Measurements from ENCODE around the gene HOXB4.

The HOXB4 gene

DNA sequence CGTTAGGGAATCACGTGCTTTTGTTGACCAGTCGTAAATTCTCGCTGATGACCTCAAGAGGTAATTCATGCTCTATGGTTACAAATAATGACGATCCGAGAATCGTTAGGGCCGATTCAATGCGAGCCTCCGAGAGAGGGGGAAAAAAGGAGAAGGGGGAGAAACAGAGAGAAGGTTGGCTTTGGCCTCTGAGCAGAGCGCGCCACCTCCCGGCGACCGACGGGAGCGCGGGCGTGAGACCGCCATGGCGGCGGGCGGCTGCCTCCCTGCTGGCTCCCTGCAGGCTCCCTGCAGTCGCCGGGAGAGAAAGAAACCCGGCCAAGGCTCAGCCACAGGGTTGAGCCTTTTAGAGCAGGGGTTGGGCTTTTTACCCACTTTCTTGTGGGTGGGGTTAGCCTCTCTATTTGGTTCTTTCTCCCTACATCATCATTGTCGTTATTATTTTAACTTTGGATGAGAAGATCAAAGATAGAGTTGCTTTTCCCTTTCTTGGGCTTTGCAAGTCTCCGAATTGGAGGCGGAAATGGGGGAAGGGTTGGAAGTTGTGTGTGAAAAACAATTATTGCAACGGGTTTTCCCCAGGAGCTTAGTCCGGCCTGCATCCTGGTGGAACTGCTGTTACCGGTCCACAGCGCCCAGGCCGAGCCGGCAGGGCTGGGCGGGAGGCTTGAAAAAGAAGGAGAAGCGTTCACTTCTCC, 15.8 kb upstream of the HOXB4 start:
- Histone ChIP-seq H4K20me1 (ENCODE audit: insufficient read depth, low read length) (no peaks in the 10 kb centered on the region), H3K4me3 (ENCODE audit: low read length) (peak overlapping the region; percentile 68), H3K79me2 (ENCODE audit: low read length) (peaks cover 7% of the 10 kb centered on the region; the same call in 1 of the 2 replicates), H3K4me1 (ENCODE audit: low read length) (peaks cover 29% of the 10 kb centered on the region), H3K9ac (ENCODE audit: low read length) (peak overlapping the region; percentile 12; the same call in 1 of the 2 replicates), H3K27me3 (ENCODE audit: low read depth, low read length) (peaks cover 26% of the 10 kb centered on the region), H3K36me3 (replicated peaks; ENCODE audit: low read depth, low read length) (no peaks in the 10 kb centered on the region), H3K9me3 (ENCODE audit: insufficient read depth, low read length) (no peaks in the 10 kb centered on the region), H3K27ac (ENCODE audit: low read length) (no peak overlapping the region), H2AFZ (ENCODE audit: low read depth, low read length) (no peak overlapping the region), H3K4me2 (ENCODE audit: low read length) (peak overlapping the region; percentile 80)
- TF ChIP-seq, protein P1, sequence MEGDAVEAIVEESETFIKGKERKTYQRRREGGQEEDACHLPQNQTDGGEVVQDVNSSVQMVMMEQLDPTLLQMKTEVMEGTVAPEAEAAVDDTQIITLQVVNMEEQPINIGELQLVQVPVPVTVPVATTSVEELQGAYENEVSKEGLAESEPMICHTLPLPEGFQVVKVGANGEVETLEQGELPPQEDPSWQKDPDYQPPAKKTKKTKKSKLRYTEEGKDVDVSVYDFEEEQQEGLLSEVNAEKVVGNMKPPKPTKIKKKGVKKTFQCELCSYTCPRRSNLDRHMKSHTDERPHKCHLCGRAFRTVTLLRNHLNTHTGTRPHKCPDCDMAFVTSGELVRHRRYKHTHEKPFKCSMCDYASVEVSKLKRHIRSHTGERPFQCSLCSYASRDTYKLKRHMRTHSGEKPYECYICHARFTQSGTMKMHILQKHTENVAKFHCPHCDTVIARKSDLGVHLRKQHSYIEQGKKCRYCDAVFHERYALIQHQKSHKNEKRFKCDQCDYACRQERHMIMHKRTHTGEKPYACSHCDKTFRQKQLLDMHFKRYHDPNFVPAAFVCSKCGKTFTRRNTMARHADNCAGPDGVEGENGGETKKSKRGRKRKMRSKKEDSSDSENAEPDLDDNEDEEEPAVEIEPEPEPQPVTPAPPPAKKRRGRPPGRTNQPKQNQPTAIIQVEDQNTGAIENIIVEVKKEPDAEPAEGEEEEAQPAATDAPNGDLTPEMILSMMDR (IDR thresholded peaks at IDR 0.05; ENCODE audit: low read depth, low read length), result peak; percentile 89
- no peak for TF ChIP-seq EZH2phosphoT487 (IDR thresholded peaks at IDR 0.05; ENCODE audit: low read depth)

DNA sequence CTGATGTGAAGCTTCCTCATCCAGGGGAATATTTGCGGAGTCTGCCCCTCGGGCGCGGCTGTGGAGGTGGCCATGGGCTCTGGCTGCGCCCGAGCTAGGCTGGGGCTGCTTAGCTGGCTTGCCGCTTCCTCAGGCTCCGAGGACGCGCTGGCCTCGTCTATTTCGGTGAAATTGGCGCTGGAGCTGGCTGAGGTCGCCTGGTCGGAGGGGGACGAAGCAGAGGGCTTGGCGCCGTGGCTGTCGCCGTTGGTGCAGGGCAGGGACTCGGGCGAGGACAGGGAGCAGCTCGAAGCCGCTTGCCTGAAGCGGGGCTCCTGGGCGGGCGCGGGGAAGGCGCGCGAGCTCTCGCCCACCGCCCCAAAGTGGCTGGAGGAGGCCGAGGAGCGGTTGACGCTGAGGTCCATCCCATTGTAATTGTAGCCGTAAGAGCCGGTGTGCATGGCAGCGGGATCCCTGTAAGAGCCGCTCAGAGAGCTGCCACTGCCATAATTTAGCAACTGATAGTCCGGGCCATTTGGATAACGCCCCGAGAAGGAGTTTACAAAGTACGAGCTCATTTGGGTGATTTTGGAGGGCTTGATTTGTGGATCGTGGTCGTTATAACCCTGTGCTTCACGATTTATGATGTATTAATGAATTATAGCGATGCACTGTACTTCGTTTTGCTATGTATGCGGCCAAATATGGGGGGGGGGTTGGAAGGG, 15.1 kb upstream of the HOXB4 start, which contains the start of gene HOXB5:
Gene HOXB5, minus strand, starts transcription at position 654 of the 704 bp plus-strand sequence. Its CDS starts 97 bp downstream, at position 557.
- TF ChIP-seq EZH2phosphoT487 (IDR thresholded peaks at IDR 0.05; ENCODE audit: low read depth), result no peak
- TF ChIP-seq, protein P1 (IDR thresholded peaks at IDR 0.05; ENCODE audit: low read depth, low read length), result no peak
- H3K4me3 ChIP-seq (ENCODE audit: low read length), result peak within 1 kb of the TSS; percentile 68
- no peak within 1 kb of the TSS for H2AFZ ChIP-seq (ENCODE audit: low read depth, low read length)
- H3K4me2 ChIP-seq (ENCODE audit: low read length), result peak within 1 kb of the TSS; percentile 80
- H3K27ac ChIP-seq (ENCODE audit: low read length), result no peak within 1 kb of the TSS
- peaks cover 29% of the 10 kb centered on the region for H3K4me1 ChIP-seq (ENCODE audit: low read length)
- H3K36me3 ChIP-seq (replicated peaks; ENCODE audit: low read depth, low read length), result no peaks in the 10 kb centered on the region
- H4K20me1 ChIP-seq (ENCODE audit: insufficient read depth, low read length), result no peaks in the 10 kb centered on the region
- H3K9ac ChIP-seq (ENCODE audit: low read length), result peak within 1 kb of the TSS; percentile 21; the same call in 1 of the 2 replicates
- peaks cover 7% of the 10 kb centered on the region; the same call in 1 of the 2 replicates for H3K79me2 ChIP-seq (ENCODE audit: low read length)
- no peaks in the 10 kb centered on the region for H3K9me3 ChIP-seq (ENCODE audit: insufficient read depth, low read length)
- H3K27me3 ChIP-seq (ENCODE audit: low read depth, low read length), result peaks cover 26% of the 10 kb centered on the region

DNA sequence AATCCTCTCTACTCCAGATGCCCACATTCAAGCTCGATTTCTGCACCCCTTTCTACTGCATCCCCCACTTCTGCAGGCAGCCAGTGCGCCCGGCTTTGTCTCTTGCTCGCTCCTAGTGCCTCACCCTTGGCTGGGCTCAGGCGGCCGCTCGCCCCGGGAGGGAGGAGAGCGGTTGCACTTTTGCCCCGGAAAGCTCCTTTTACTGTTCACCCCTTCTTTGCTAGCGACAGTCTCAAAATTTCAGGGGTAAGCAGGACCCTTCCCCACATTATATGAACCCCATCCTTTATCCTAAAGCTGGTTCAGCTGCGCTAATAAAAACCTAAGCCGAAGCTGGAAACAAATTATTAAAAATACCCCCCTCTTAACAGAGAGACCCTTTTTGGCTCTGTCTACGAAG, 14.4 kb upstream of the HOXB4 start:
- Histone ChIP-seq H3K36me3 (replicated peaks; ENCODE audit: low read depth, low read length) (no peaks in the 10 kb centered on the region), H3K27ac (ENCODE audit: low read length) (no peak overlapping the region), H2AFZ (ENCODE audit: low read depth, low read length) (no peak overlapping the region), H3K4me3 (ENCODE audit: low read length) (peak overlapping the region; percentile 68), H3K4me2 (ENCODE audit: low read length) (peak overlapping the region; percentile 80), H3K27me3 (ENCODE audit: low read depth, low read length) (peaks cover 32% of the 10 kb centered on the region), H3K9ac (ENCODE audit: low read length) (0 out of 2 replicates have a peak overlapping the region, but pooled peaks have one; percentile 21), H3K9me3 (ENCODE audit: insufficient read depth, low read length) (no peaks in the 10 kb centered on the region), H3K4me1 (ENCODE audit: low read length) (peaks cover 29% of the 10 kb centered on the region), H4K20me1 (ENCODE audit: insufficient read depth, low read length) (no peaks in the 10 kb centered on the region), H3K79me2 (ENCODE audit: low read length) (peaks cover 7% of the 10 kb centered on the region; the same call in 1 of the 2 replicates)
- no peak for TF ChIP-seq EZH2phosphoT487 (IDR thresholded peaks at IDR 0.05; ENCODE audit: low read depth)
- TF ChIP-seq, protein P1 (IDR thresholded peaks at IDR 0.05; ENCODE audit: low read depth, low read length), result no peak

DNA sequence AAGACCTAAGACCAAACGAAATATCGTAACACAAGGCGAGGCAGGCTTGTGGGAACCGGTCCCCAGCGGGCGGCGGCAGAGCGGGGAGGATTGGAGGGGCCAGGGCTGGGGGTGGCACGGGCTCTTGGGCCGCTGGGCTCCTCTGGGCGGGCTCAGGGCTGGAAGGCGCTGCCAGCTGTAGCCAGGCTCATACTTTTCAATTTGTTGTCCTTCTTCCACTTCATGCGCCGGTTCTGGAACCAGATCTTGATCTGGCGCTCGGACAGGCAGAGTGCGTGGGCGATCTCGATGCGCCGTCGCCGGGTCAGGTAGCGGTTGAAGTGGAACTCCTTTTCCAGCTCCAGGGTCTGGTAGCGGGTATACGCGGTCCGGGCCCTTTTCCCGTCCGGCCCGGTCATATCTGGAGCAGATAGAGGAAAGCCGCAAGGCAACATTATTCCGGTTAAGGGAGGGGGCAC, 13.9 kb upstream of the HOXB4 start:
- no peak for TF ChIP-seq EZH2phosphoT487 (IDR thresholded peaks at IDR 0.05; ENCODE audit: low read depth)
- TF ChIP-seq, protein P1 (IDR thresholded peaks at IDR 0.05; ENCODE audit: low read depth, low read length), result no peak
- Histone ChIP-seq H4K20me1 (ENCODE audit: insufficient read depth, low read length) (no peaks in the 10 kb centered on the region), H3K79me2 (ENCODE audit: low read length) (peaks cover 4% of the 10 kb centered on the region; the same call in 1 of the 2 replicates), H3K27me3 (ENCODE audit: low read depth, low read length) (peaks cover 37% of the 10 kb centered on the region), H3K9ac (ENCODE audit: low read length) (no peak overlapping the region), H3K4me1 (ENCODE audit: low read length) (peaks cover 27% of the 10 kb centered on the region), H3K4me2 (ENCODE audit: low read length) (peak overlapping the region; percentile 80), H3K27ac (ENCODE audit: low read length) (no peak overlapping the region), H3K9me3 (ENCODE audit: insufficient read depth, low read length) (no peaks in the 10 kb centered on the region), H3K36me3 (replicated peaks; ENCODE audit: low read depth, low read length) (no peaks in the 10 kb centered on the region), H3K4me3 (ENCODE audit: low read length) (no peak overlapping the region; the same call in 1 of the 2 replicates), H2AFZ (ENCODE audit: low read depth, low read length) (no peak overlapping the region)
